Measurements from ENCODE around the gene AURKB. TPM values are rescaled to one million over a fixed set of nuclear protein-coding genes. Genes with fewer than 3 reads are reported as not detected.
A peak's percentile ranks its signal among the peaks of the same experiment; 100 is the strongest.
"Not testable (repeated sequence)": the region's sequence is repeated elsewhere in the genome, so short reads cannot be mapped to it uniquely, and the experiment has no call there.

The AURKB gene
- total RNA-seq, 1 experiment from 2014 or later = 167 TPM

- Histone ChIP-seq H4K20me1 (ENCODE audit: insufficient read depth) (no peaks in the 10 kb centered on the region), H3K27ac (peak overlapping the region; percentile 93), H3K4me2 (peak overlapping the region; percentile 82), H2AFZ (peak overlapping the region; percentile 75; the same call in 1 of the 2 replicates), H3K4me3 (peak overlapping the region; percentile 63), H3K4me1 (replicated peaks; ENCODE audit: insufficient read depth) (0 out of 2 replicates have a peak, but pooled peaks cover 7% of the 10 kb centered on the region), H3K9me3 (ENCODE audit: insufficient read depth, low read depth) (no peaks in the 10 kb centered on the region), H3K9me2 (ENCODE audit: insufficient read depth) (no peaks in the 10 kb centered on the region), H3K79me2 (ENCODE audit: low read depth) (no peaks in the 10 kb centered on the region), H3K36me3 (ENCODE audit: low read depth) (no peaks in the 10 kb centered on the region), H3F3A (ENCODE audit: insufficient read depth, low read depth) (peaks cover 20% of the 10 kb centered on the region), H3K27me3 (ENCODE audit: insufficient read depth, low read depth) (no peaks in the 10 kb centered on the region)
- intact Hi-C loops (cut with micrococcal nuclease; ENCODE audit: unreplicated experiment) = loop anchor here (1.0 to 5.0 kb wide), 4 partner anchors 9 to 49 kb away; no protein-coding TSS in a partner anchor
- POLR2A ChIA-PET (ENCODE audit: unreplicated experiment) = interaction anchor here (0.5 to 1.2 kb wide), 21 partner anchors 9 to 262 kb away, joined by 3 to 21 read pairs (median 6); partner anchors contain the start of genes BORCS6, CTC1, NDEL1 and SLC25A35
- peak; percentile 79 to 96 for DNase-seq
- CTCF ChIA-PET = interaction anchor here (0.7 to 1.0 kb wide), 2 partner anchors 15 to 127 kb away, joined by 3 read pairs; no protein-coding TSS in a partner anchor
- TSS peak; percentile 99 for BruUV-seq (replicated peaks)
- no peak for TF ChIP-seq CTCF (conservative IDR thresholded peaks at IDR 0.05)
- TF ChIP-seq EZH2 (IDR thresholded peaks at IDR 0.05; ENCODE audit: low read depth) = no peak
Observed at GRCh38 chr17:8173056-8173870, 37.1 kb downstream of the AURKB start.

- H3K27me3 ChIP-seq (ENCODE audit: insufficient read depth, low read depth); H3K9me3 ChIP-seq (ENCODE audit: insufficient read depth, low read depth); POLR2A ChIA-PET (ENCODE audit: unreplicated experiment); H3K9me2 ChIP-seq (ENCODE audit: insufficient read depth); H3K4me2 ChIP-seq; H3K4me3 ChIP-seq; H3K4me1 ChIP-seq (replicated peaks; ENCODE audit: insufficient read depth); CTCF ChIA-PET; H3K79me2 ChIP-seq (ENCODE audit: low read depth); DNase-seq; H4K20me1 ChIP-seq (ENCODE audit: insufficient read depth); H3K36me3 ChIP-seq (ENCODE audit: low read depth); H2AFZ ChIP-seq; BruUV-seq (replicated peaks); H3K27ac ChIP-seq: not testable (repeated sequence)
- peaks cover 20% of the 10 kb centered on the region for H3F3A ChIP-seq (ENCODE audit: insufficient read depth, low read depth)
- intact Hi-C loops (cut with micrococcal nuclease; ENCODE audit: unreplicated experiment) = loop anchor here (5.0 kb wide), 1 partner anchor 52 kb away; no protein-coding TSS in a partner anchor
Observed at GRCh38 chr17:8170186-8170585, 40.2 kb downstream of the AURKB start.

- intact Hi-C loops (cut with micrococcal nuclease; ENCODE audit: unreplicated experiment) = no loop called here
- POLR2A ChIA-PET (ENCODE audit: unreplicated experiment) = interaction anchor here (0.6 kb wide), 1 partner anchor 18 kb away, joined by 4 read pairs; no protein-coding TSS in a partner anchor
Observed at GRCh38 chr17:8167526-8167925, 42.8 kb downstream of the AURKB start.

More at GRCh38 chr17:8167526-8167925, 42.8 kb downstream of the AURKB start:
- Histone ChIP-seq H3K36me3 (ENCODE audit: low read depth) (no peaks in the 10 kb centered on the region), H3K4me1 (replicated peaks; ENCODE audit: insufficient read depth) (peaks cover 8% of the 10 kb centered on the region; the same call in 1 of the 2 replicates), H3K27me3 (ENCODE audit: insufficient read depth, low read depth) (no peaks in the 10 kb centered on the region), H3K9me3 (ENCODE audit: insufficient read depth, low read depth) (no peaks in the 10 kb centered on the region), H3K4me3 (no peak overlapping the region), H3K27ac (no peak overlapping the region), H4K20me1 (ENCODE audit: insufficient read depth) (no peaks in the 10 kb centered on the region), H3K4me2 (no peak overlapping the region), H3F3A (ENCODE audit: insufficient read depth, low read depth) (peaks cover 13% of the 10 kb centered on the region; the same call in 1 of the 2 replicates), H3K79me2 (ENCODE audit: low read depth) (no peaks in the 10 kb centered on the region), H3K9me2 (ENCODE audit: insufficient read depth) (no peaks in the 10 kb centered on the region), H2AFZ (no peak overlapping the region)
- TF ChIP-seq EZH2 (IDR thresholded peaks at IDR 0.05; ENCODE audit: low read depth) (no peak), CTCF (conservative IDR thresholded peaks at IDR 0.05) (no peak)
- no TSS peak for BruUV-seq (replicated peaks)
- DNase-seq = no peak
- CTCF ChIA-PET = no interaction called here
